SK-N-SH (cell line): ENCODE data around the gene TMEM38A. TPM values are rescaled to one million over a fixed set of nuclear protein-coding genes. Genes with fewer than 3 reads are reported as not detected.

Source experiments
- CTCF ChIA-PET: fragments of 300-600, 350-600 bp; formaldehyde crosslinking; extraction: SDS; loops from one replicate; lab custom pipeline; 2021; lab: Yijun Ruan, JAX
- POLR2A ChIA-PET: fragments of 350-600 bp; sonication (Branson Sonifier 250); formaldehyde crosslinking; extraction: SDS; loops from one replicate; lab custom pipeline; 2020; ENCODE audit warnings: antibody characterized with exemption, inconsistent platforms; lab: Yijun Ruan, JAX
- DNase-seq: peaks from one replicate; pipeline ENCODE4 v3.0.0; 2012
- H2AFZ ChIP-seq: fragments of 200-600 bp; sonication (generic); 2 replicates; pipeline ENCODE4 v1.8.1; 2016; ENCODE audit warnings: antibody characterized with exemption, mild to moderate bottlenecking, low read depth
- H3F3A ChIP-seq: fragments of 200-600 bp; sonication (generic); replicated peaks from 2 replicates; pipeline ENCODE3; 2016; ENCODE audit warnings: antibody characterized with exemption, mild to moderate bottlenecking; ENCODE audit not compliant: insufficient read depth
- H3K27ac ChIP-seq, 2 experiments: fragments of 200-500 bp in 1 of 2; fragments of 200-600 bp in 1 of 2; sonication (Bioruptor generic) in 1 of 2; sonication (generic), shearing (Covaris generic) in 1 of 2; 2 replicates each; pipeline versions ENCODE4 v1.5.1 to v1.6.1; 2014 to 2016; ENCODE audit warnings: low read depth in 2 of 2, inconsistent platforms in 1 of 2, low read length in 1 of 2, mild to moderate bottlenecking in 1 of 2, mixed read lengths in 1 of 2
- H3K27me3 ChIP-seq: fragments of 200-600 bp; sonication (generic), shearing (Covaris generic); 2 replicates; pipeline ENCODE4 v1.6.1; 2016; ENCODE audit warnings: mixed run types; ENCODE audit not compliant: insufficient read depth
- H3K36me3 ChIP-seq, 2 experiments: fragments of 200-500 bp in 1 of 2; fragments of 200-600 bp in 1 of 2; sonication (Bioruptor generic) in 1 of 2; sonication (generic) in 1 of 2; replicated peaks in 1 of 2; 2 replicates each; pipeline versions ENCODE3 to v1.5.1; 2014 to 2016; ENCODE audit warnings: low read length in 1 of 2, mild to moderate bottlenecking in 1 of 2; ENCODE audit not compliant: insufficient read depth in 2 of 2, control insufficient read depth in 1 of 2
- H3K4me1 ChIP-seq, 2 experiments: fragments of 200-500 bp in 1 of 2; fragments of 200-600 bp in 1 of 2; sonication (Bioruptor generic) in 1 of 2; sonication (generic), shearing (Covaris generic) in 1 of 2; 2 replicates each; pipeline versions ENCODE4 v1.5.1 to v1.6.1; 2014 to 2016; ENCODE audit warnings: low read depth in 1 of 2, low read length in 1 of 2, mixed run types in 1 of 2; ENCODE audit not compliant: insufficient read depth in 2 of 2, control insufficient read depth in 1 of 2
- H3K4me2 ChIP-seq: fragments of 200-600 bp; sonication (generic), shearing (Covaris generic); 2 replicates; pipeline ENCODE4 v1.6.1; 2017; ENCODE audit warnings: mixed run types
- H3K4me3 ChIP-seq, 2 experiments: fragments of 200-500 bp in 1 of 2; fragments of 200-600 bp in 1 of 2; sonication (Bioruptor generic) in 1 of 2; sonication (generic), shearing (Covaris generic) in 1 of 2; 2 replicates each; pipeline versions ENCODE4 v1.5.1 to v1.8.1; 2014 to 2016; ENCODE audit warnings: low read depth in 2 of 2, inconsistent platforms in 1 of 2, low read length in 1 of 2, mild to moderate bottlenecking in 1 of 2, mixed read lengths in 1 of 2, moderate library complexity in 1 of 2
- H3K79me2 ChIP-seq: fragments of 200-600 bp; sonication (generic); 2 replicates; pipeline ENCODE4 v1.8.1; 2017; ENCODE audit warnings: mild to moderate bottlenecking; ENCODE audit not compliant: insufficient read depth
- H3K9ac ChIP-seq: fragments of 200-600 bp; sonication (generic); 2 replicates; pipeline ENCODE4 v1.6.1; 2017; ENCODE audit warnings: mixed run types
- H3K9me2 ChIP-seq: fragments of 200-600 bp; sonication (generic); 2 replicates; pipeline ENCODE4 v1.6.1; 2017; ENCODE audit warnings: mixed run types
- H3K9me3 ChIP-seq: fragments of 200-600 bp; sonication (generic); 2 replicates; pipeline ENCODE4 v1.6.1; 2017; ENCODE audit warnings: mixed run types, mild to moderate bottlenecking, moderate library complexity
- H4K20me1 ChIP-seq: fragments of 200-600 bp; sonication (generic); 2 replicates; pipeline ENCODE4 v1.6.1; 2017; ENCODE audit warnings: mild to moderate bottlenecking, mixed run types; ENCODE audit not compliant: insufficient read depth
- EP300 ChIP-seq, 2 experiments: IDR thresholded peaks; 2 replicates each; pipeline versions ENCODE4 v1.4.0 to v1.6.1; 2012; ENCODE audit warnings: borderline replicate concordance in 1 of 2, low read depth in 1 of 2, low read length in 1 of 2
- IRF3 ChIP-seq: fragments of 150-350 bp; IDR thresholded peaks from 2 replicates; pipeline ENCODE4 v1.6.1; 2016; ENCODE audit warnings: mild to moderate bottlenecking, low read depth, low read length
- POLR2AphosphoS5 ChIP-seq: IDR thresholded peaks from 2 replicates; pipeline ENCODE4 v1.6.1; 2012; ENCODE audit warnings: low read depth, low read length
- RCOR1 ChIP-seq: fragments of 150-350 bp; IDR thresholded peaks from 2 replicates; pipeline ENCODE4 v1.6.1; 2017; ENCODE audit warnings: antibody characterized with exemption, low read length
- RXRA ChIP-seq: IDR thresholded peaks from 2 replicates; pipeline ENCODE4 v1.4.0; 2012; ENCODE audit warnings: low read depth, mild to moderate bottlenecking, borderline replicate concordance
- TEAD4 ChIP-seq: IDR thresholded peaks from 2 replicates; pipeline ENCODE4 v1.4.0; 2012; ENCODE audit warnings: mild to moderate bottlenecking, borderline replicate concordance; ENCODE audit not compliant: insufficient read depth
- WGBS: methylation state at CpG from one replicate; pipeline ENCODE4 v1.1.6; 2017; ENCODE audit warnings: low lambda C conversion rate; 5-methylcytosine and 5-hydroxymethylcytosine counted together
- polyA plus RNA-seq, 3 experiments: library from polyadenylated mRNA; depleted of rRNA; stranded (reverse); fragments of >200 nt; gene quantifications; 2 replicates each; pipeline ENCODE4 v1.2.3, GENCODE V29; 2012
- TF ChIP-seq, protein P1 (sequence below): IDR thresholded peaks from 2 replicates; pipeline ENCODE4 v1.6.1; 2012; ENCODE audit warnings: mild to moderate bottlenecking, low read depth, low read length, moderate library complexity
- TF ChIP-seq, protein P2 (sequence below): IDR thresholded peaks from 2 replicates; pipeline ENCODE4 v1.4.0; 2012; ENCODE audit warnings: low read depth

TMEM38A gene
- polyA plus RNA-seq, 1 of the 3 experiments (the other 2 are of a cell fraction), result 3.3 TPM

GRCh38 chr19:16659832-16660708 is 869 bp upstream of the TMEM38A start, which contains the start of gene SMIM7 (continued):
- TF ChIP-seq RXRA (no peak), IRF3 (peak; percentile 71; the same call in 1 of the 2 replicates), RCOR1 (no peak), POLR2AphosphoS5 (peak; percentile 98), TEAD4 (no peak)
- TF ChIP-seq, protein P1, sequence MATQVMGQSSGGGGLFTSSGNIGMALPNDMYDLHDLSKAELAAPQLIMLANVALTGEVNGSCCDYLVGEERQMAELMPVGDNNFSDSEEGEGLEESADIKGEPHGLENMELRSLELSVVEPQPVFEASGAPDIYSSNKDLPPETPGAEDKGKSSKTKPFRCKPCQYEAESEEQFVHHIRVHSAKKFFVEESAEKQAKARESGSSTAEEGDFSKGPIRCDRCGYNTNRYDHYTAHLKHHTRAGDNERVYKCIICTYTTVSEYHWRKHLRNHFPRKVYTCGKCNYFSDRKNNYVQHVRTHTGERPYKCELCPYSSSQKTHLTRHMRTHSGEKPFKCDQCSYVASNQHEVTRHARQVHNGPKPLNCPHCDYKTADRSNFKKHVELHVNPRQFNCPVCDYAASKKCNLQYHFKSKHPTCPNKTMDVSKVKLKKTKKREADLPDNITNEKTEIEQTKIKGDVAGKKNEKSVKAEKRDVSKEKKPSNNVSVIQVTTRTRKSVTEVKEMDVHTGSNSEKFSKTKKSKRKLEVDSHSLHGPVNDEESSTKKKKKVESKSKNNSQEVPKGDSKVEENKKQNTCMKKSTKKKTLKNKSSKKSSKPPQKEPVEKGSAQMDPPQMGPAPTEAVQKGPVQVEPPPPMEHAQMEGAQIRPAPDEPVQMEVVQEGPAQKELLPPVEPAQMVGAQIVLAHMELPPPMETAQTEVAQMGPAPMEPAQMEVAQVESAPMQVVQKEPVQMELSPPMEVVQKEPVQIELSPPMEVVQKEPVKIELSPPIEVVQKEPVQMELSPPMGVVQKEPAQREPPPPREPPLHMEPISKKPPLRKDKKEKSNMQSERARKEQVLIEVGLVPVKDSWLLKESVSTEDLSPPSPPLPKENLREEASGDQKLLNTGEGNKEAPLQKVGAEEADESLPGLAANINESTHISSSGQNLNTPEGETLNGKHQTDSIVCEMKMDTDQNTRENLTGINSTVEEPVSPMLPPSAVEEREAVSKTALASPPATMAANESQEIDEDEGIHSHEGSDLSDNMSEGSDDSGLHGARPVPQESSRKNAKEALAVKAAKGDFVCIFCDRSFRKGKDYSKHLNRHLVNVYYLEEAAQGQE, result no peak

GRCh38 chr19:16661480-16662034 is 618 bp downstream of the TMEM38A start:
- Histone ChIP-seq H3K4me3 (peak overlapping the region; percentile 65 to 86), H3K36me3 (peaks cover 15 to 21% of the 10 kb centered on the region in 2 experiments), H3K4me1 (peaks cover 7 to 12% of the 10 kb centered on the region in 2 experiments; a peak in 3 of 4 replicates), H3K27ac (peak overlapping the region in 1 of 2 experiments; percentile 55; a peak in 1 of 4 replicates), H2AFZ (peak overlapping the region; percentile 98), H3F3A (peaks cover 4% of the 10 kb centered on the region), H3K9me3 (no peaks in the 10 kb centered on the region), H4K20me1 (peaks cover 31% of the 10 kb centered on the region), H3K4me2 (peak overlapping the region; percentile 100), H3K9ac (peak overlapping the region; percentile 63), H3K9me2 (no peaks in the 10 kb centered on the region), H3K27me3 (no peaks in the 10 kb centered on the region), H3K79me2 (peaks cover 32% of the 10 kb centered on the region)
- 10% methylated on average over 17 of the region's 31 CpGs for WGBS
- CTCF ChIA-PET, result interaction anchor here (0.7 to 0.8 kb wide), 2 partner anchors 42 to 220 kb away, joined by 3 read pairs; no protein-coding TSS in a partner anchor
- peak; percentile 36 for DNase-seq
- POLR2A ChIA-PET, result interaction anchor here (1.0 kb wide), 1 partner anchor 18 kb away, joined by 6 read pairs; no protein-coding TSS in a partner anchor
- TF ChIP-seq POLR2AphosphoS5 (no peak), EP300 (IDR thresholded peaks at IDR 0.05; ENCODE audit: borderline replicate concordance in 1 of 2, low read depth in 1 of 2, low read length in 1 of 2) (no peak), TEAD4 (no peak)
- TF ChIP-seq, protein P2, sequence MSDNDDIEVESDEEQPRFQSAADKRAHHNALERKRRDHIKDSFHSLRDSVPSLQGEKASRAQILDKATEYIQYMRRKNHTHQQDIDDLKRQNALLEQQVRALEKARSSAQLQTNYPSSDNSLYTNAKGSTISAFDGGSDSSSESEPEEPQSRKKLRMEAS, result no peak
